Cerebellar cortex (tissue), 1 donor: ENCODE data around the gene UGT2A2.
A peak's percentile ranks its signal among the peaks of the same experiment; 100 is the strongest.
"Not testable (repeated sequence)": the region's sequence is repeated elsewhere in the genome, so short reads cannot be mapped to it uniquely, and the experiment has no call there.

Experiments
- DNase-seq: peaks from one replicate; pipeline ENCODE4 v3.0.0-alpha.2; 2015; ENCODE audit warnings: low spot score

The UGT2A2 gene

GRCh38 chr4:69639542-69639941 lies at the start of gene UGT2A2:
TSS of gene UGT2A2 (minus strand) at chr4:69639642. CDS start at chr4:69639640, 2 bp downstream.
- DNase-seq, result no peak

DNA sequence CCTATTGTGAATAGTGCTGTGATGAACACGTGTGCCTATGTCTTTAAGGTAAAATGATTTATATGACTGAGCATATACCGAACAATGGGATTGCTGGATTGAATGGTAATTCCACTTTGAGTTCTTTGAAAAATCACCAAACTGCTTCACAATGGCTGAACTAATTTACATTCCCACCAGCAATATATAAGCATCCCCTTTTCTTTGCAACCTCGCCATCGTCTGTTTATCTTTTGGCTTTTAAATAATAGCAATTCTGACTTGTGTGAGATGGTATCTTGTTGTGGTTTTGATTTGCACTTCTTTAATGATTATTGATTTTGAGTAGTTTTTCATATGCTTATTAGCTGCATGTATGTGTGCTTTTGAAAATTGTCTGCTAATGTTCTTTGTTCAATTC lies 45.4 kb upstream of the UGT2A2 start:
- no peak for DNase-seq

DNA sequence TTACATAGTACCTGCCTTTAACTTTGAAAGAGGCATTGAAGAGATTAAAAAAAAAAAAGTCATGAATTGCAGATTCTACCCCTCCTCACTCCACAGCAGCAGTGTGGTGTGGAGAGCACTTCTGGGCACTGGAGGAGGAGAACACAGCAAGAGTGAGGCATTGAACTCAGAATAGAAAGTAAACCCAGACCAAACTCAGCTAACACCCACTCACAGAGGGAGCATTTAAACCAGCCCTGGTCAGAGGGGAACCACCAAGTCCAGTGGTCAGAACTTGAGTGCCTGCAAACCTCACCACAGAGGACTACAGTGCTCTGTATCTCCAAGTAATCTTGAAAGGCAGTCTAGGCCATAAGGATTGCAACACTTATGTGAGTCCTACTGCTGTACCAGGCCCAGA lies 29.2 kb upstream of the UGT2A2 start:
- no peak for DNase-seq

DNA sequence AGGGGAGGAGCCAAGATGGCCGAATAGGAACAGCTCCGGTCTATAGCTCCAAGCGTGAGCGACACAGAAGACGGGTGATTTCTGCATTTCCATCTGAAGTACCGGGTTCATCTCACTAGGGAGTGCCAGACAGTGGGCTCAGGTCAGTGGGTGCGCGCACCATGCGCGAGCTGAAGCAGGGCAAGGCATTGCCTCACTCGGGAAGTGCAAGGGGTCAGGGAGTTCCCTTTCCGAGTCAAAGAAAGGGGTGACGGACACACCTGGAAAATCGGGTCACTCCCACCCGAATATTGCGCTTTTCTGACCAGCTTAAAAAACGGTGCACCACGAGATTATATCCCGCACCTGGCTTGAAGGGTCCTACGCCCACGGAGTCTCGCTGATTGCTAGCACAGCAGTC lies 24.6 kb upstream of the UGT2A2 start:
- DNase-seq, result not testable (repeated sequence)

- DNase-seq, result not testable (repeated sequence)
Measured at GRCh38 chr4:69661130-69661803, 21.8 kb upstream of the UGT2A2 start.

DNA sequence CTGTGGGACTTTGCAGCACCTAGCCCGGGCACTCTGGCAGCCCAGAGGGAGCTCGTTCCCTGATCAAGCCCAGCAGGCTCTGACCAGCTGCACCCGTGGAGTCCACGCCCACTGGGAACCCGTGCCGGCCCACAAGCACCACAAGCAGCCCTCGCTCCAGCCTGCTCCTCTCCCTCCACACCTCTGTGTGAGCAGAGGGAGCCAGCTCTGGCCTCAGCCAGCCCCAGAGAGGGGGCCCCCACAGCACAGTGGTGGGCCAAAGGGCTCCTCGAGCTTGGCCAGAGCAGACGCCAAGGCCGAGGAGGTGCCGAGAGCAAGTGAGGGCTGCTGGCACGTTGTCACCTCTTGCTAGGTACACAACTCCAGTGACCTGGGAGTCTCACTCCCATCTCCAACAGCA lies 18.7 kb upstream of the UGT2A2 start:
- DNase-seq, result no peak

DNA sequence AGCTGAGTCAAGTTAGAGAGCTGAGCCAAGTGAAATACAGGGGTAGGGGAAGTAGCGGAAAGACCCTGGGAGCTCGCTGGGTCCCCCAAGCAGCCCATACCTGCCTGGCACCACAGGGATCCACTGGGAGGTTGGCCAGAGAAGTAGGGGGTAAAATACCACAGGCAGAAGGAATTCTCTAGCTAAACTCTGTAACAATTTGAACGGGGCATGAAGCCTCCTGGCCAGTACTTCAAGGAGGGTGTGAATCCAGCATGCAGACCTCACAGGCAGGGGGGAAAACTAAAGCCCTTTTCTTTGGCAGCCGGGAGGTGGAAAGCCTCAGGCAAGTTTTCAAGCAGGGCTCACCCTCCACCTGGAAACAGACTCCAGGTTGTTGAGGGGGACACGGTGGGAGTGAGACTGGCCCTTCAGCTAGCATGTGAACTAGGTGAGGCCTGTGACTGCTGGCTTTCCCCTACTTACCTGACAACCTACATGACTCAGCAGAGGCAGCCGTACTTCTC lies 17.3 kb upstream of the UGT2A2 start:
- no peak for DNase-seq

DNA sequence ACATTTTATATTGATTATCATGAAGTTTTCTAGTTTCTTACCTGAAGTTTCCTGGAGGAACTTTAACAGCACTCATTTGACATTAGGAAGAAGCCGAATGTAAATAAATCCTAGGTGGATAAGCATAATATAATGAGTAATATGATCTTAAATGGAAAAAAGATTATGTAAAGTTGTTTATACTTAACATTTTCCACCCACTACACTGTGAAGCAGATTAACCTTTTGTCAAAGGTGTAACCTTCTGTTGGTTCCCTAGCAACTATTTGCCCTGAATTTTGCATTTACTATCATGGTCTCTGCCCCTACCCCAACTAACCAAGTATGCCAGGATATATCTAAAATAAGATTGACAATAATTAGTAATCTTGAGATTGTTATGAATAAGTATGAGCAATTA lies 13.7 kb upstream of the UGT2A2 start, which contains the start of gene UGT2A1:
TSS of gene UGT2A1 (minus strand) at position 101 of the 400 bp plus-strand sequence. CDS start 5,603 bp downstream, outside the sequence.
- no peak for DNase-seq

- DNase-seq, result no peak
Measured at GRCh38 chr4:69650872-69651271, 11.4 kb upstream of the UGT2A2 start.

DNA sequence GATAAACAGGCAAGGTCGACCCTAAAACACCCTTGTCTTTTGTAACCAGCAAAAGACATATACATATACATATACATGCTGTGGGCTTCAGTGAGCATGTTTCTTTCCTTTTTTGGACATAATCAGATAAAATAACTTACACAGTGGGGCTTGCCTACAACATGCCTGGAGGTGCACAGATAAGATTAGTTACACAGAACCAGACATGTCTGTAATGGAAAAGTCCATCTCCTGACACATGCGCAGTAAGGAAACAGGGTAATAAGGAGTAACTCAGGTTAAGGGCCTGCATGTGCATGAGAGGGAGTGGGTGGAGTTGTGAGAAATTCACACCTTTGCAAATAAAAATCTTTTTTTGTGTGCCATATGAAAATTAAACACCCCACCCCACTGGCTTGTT lies 10.2 kb upstream of the UGT2A2 start:
- DNase-seq, result no peak

GRCh38 chr4:69649207-69649606 lies 9.8 kb upstream of the UGT2A2 start:
- DNase-seq, result no peak

DNA sequence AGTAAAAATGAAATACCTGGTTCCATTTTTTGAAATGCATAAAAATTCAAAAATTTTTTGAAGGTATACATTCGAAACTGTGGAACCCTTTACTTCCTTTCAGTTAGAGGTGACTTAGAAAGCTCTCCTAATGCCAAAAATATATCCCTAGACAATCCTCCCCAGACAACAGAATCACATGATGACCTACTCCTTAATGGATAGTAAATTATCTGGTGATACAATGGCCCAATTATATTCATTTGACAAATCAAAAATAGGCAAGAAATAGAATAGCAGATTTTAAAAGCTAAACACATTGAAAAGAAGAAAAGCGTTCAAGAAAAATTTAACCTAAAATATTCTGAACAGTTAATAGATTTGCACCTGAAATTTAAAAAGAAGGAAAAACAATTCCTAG lies 3.5 kb upstream of the UGT2A2 start:
- DNase-seq, result no peak

GRCh38 chr4:69640289-69640688 lies 847 bp upstream of the UGT2A2 start:
- DNase-seq, result no peak

GRCh38 chr4:69617083-69617694 lies 22.3 kb downstream of the UGT2A2 start:
- peak; percentile 17 for DNase-seq

DNA sequence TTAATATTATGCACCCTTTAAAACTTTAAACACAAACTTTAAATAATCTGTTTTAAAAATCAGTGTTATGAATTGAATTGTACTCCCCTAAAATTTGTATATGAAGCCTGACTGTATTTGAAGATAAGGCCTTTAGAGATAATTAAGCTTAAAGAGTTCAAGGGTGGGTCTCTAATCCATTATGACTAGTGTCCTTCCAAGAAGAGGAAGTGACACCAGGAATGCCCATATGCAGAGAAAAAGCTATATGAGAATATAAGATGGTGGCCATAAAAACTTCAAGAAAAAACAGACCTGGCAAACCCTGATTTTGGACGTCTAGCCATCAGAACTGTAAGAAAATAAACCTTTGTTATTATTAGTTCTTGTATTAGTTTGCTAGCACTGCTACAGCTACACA lies 29.0 kb downstream of the UGT2A2 start:
- no peak for DNase-seq

GRCh38 chr4:69601065-69601464 lies 38.4 kb downstream of the UGT2A2 start:
- no peak for DNase-seq

DNA sequence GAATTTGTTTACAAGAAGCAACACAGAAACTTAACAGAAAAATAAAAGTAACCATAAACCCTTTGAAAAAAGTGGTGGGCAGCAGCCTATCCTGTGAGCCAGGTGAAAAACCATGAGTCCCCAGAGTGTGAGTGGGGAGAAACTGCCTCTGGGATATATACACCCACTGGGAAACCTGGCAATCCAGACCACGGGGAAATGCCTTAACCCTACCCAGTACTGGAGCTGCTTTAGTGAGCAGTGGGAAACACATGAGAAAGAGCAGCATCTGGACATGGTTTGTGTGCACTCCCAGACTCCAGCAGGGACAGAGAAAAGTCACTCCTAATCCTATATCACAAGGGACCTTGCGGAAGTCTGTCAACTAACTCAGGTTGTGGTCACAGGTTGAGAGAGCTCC lies 39.4 kb downstream of the UGT2A2 start:
- no peak for DNase-seq

DNA sequence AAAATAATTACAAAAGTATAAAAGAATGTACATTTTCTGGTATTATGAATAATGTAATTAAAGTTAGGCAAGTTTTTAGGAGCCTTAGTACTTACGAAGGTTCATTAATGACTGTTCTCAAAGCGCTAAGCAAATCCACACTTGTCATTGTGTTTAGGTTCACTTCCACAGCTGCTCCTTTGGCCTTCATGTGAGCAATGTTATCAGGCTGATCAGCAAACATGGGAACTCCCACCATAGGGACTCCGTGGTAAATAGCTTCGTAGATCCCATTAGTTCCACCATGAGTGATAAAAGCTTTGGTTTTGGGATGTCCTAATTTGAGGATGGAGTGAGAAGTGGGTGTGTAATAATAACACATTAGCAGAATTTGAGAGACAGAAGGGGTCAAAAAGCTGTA lies 45.1 kb downstream of the UGT2A2 start:
- no peak for DNase-seq

DNA sequence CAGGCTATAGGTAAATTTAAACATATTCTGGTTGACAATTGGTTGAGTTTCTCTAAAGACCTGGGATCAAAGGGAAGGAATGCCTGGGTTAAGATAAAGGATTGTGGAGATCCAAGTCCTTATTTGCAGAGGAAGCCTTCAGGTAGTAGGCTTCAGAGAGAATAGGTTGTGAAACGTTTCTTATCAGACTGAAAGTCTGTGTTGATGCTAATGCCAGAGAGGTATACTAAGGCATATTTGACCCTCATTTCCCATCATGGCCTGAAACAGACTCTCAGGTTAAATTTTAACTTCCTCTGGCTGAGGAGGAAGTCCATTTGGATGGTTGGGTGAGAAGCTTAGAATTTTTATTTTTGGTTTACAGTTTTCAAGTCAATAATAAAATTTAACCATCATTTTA lies 48.1 kb downstream of the UGT2A2 start:
- no peak for DNase-seq

DNA sequence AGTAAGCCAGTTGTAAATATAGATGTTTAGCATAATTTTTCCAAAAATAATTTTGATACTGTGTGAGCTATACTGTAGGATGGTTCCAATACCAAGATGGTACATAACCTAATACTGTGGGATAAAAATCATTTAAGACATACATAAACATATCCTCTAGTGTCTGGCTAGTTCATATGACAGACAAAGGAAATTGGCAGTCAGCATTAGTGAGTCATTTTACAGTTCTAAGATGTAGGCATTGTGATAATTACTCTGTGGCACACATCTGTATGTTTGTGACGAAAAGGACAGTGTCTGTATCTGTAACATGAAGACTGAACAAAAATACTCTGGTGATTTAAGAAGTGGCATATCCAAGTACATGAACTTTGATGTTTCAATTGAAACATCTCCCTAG lies 49.6 kb downstream of the UGT2A2 start:
- no peak for DNase-seq

- DNase-seq, result no peak
Measured at GRCh38 chr4:69584135-69584534, 55.3 kb downstream of the UGT2A2 start.

GRCh38 chr4:69583543-69583942 lies 55.9 kb downstream of the UGT2A2 start:
- no peak for DNase-seq

GRCh38 chr4:69577245-69577644 lies 62.2 kb downstream of the UGT2A2 start:
- DNase-seq, result no peak
